Bronchial epithelial cell (primary cell): ENCODE measurements around the gene SEMA3D. TPM values are rescaled to one million over a fixed set of nuclear protein-coding genes. Genes with fewer than 3 reads are reported as not detected.

Source experiments
- DNase-seq: peaks from one replicate; pipeline ENCODE4 v3.0.0-alpha.2; 2010; ENCODE audit warnings: low read depth
- FAIRE-seq: peaks from 2 replicates; lab custom pipeline; 2011; peaks lifted over from hg19 to GRCh38; lab: Jason Lieb, UNC
- H3K27me3 ChIP-seq: 2 replicates; pipeline ENCODE4 v1.5.1; 2011; ENCODE audit warnings: low read length; ENCODE audit not compliant: control insufficient read depth, insufficient read depth
- H3K36me3 ChIP-seq: 2 replicates; pipeline ENCODE4 v1.5.1; 2011; ENCODE audit warnings: low read length; ENCODE audit not compliant: control insufficient read depth, insufficient read depth
- H3K4me3 ChIP-seq: 2 replicates; pipeline ENCODE4 v1.5.1; 2011; ENCODE audit warnings: mild to moderate bottlenecking, low read depth, low read length, control low read depth
- CTCF ChIP-seq: IDR thresholded peaks from 2 replicates; pipeline ENCODE4 v1.5.1; 2011; ENCODE audit warnings: mild to moderate bottlenecking, moderate library complexity, low read length, control low read depth, inconsistent platforms; ENCODE audit not compliant: insufficient read depth, severe bottlenecking
- total RNA-seq: library from RNA; depleted of rRNA; stranded (reverse); fragments of >200 nt; gene quantifications from 2 replicates; pipeline ENCODE4 v1.2.1, GENCODE V29; 2014

SEMA3D gene
- total RNA-seq, 1 donor from 2014 or later: 0.79 TPM

- H3K27me3 ChIP-seq: no peaks in the 10 kb centered on the region
- no peak for FAIRE-seq
- no peak overlapping the region for H3K4me3 ChIP-seq
- TF ChIP-seq CTCF: no peak
- peak; percentile 11 for DNase-seq
- no peaks in the 10 kb centered on the region for H3K36me3 ChIP-seq
Measured at GRCh38 chr7:85018498-85018897, 168.4 kb downstream of the SEMA3D start.

- Histone ChIP-seq H3K27me3 (no peaks in the 10 kb centered on the region), H3K36me3 (no peaks in the 10 kb centered on the region), H3K4me3 (no peak overlapping the region)
- FAIRE-seq (no peak), DNase-seq (no peak)
- no peak for TF ChIP-seq CTCF
Measured at GRCh38 chr7:85016286-85016685, 170.6 kb downstream of the SEMA3D start.

GRCh38 chr7:85014936-85015660 is 171.8 kb downstream of the SEMA3D start:
- TF ChIP-seq CTCF: no peak

GRCh38 chr7:85011127-85011526 is 175.7 kb downstream of the SEMA3D start:
- TF ChIP-seq CTCF: no peak
- no peak for DNase-seq
- Histone ChIP-seq H3K27me3 (no peaks in the 10 kb centered on the region), H3K36me3 (no peaks in the 10 kb centered on the region), H3K4me3 (no peak overlapping the region)
- FAIRE-seq: no peak

More at GRCh38 chr7:85014936-85015660, 171.8 kb downstream of the SEMA3D start:
- H3K36me3 ChIP-seq: no peaks in the 10 kb centered on the region
- FAIRE-seq: no peak
- no peak overlapping the region for H3K4me3 ChIP-seq
- DNase-seq: no peak
- H3K27me3 ChIP-seq: no peaks in the 10 kb centered on the region

GRCh38 chr7:85010306-85010705 is 176.6 kb downstream of the SEMA3D start:
- Histone ChIP-seq H3K27me3 (no peaks in the 10 kb centered on the region), H3K36me3 (no peaks in the 10 kb centered on the region), H3K4me3 (no peak overlapping the region)
- DNase-seq: no peak
- TF ChIP-seq CTCF: no peak
- no peak for FAIRE-seq

GRCh38 chr7:85006754-85007153 is 180.1 kb downstream of the SEMA3D start:
- H3K4me3 ChIP-seq: no peak overlapping the region
- DNase-seq (peak; percentile 14), FAIRE-seq (no peak)
- no peaks in the 10 kb centered on the region for H3K27me3 ChIP-seq
- no peaks in the 10 kb centered on the region for H3K36me3 ChIP-seq
- TF ChIP-seq CTCF: no peak
